H1 (cell line): ENCODE measurements around the gene IER3IP1. TPM values are rescaled to one million over a fixed set of nuclear protein-coding genes. Genes with fewer than 3 reads are reported as not detected.

ENCODE experiments used
- CTBP2 ChIP-seq: IDR thresholded peaks from 2 replicates; pipeline ENCODE4 v1.7.0; 2011; ENCODE audit warnings: borderline replicate concordance, mild to moderate bottlenecking, moderate library complexity, mixed read lengths, low read length; ENCODE audit not compliant: insufficient read depth, insufficient read length
- EZH2 ChIP-seq: fragments of 200-600 bp; sonication (generic); IDR thresholded peaks from 2 replicates; pipeline ENCODE4 v1.7.1; 2012; ENCODE audit warnings: low read depth, mild to moderate bottlenecking, moderate library complexity, low read length, inconsistent platforms; ENCODE audit not compliant: severe bottlenecking
- HDAC6 ChIP-seq: IDR thresholded peaks from one replicate; pipeline ENCODE4 v1.7.1; 2012; ENCODE audit warnings: low read depth, mild to moderate bottlenecking, inconsistent platforms, low read length, moderate library complexity
- polyA plus RNA-seq, 7 experiments: library from polyadenylated mRNA; depleted of rRNA in 3 of 7; stranded (reverse) in 5 of 7; unstranded in 2 of 7; fragments of >200 nt in 5 of 7; fragments of 200-250 nt in 2 of 7; gene quantifications; 1 replicate in 5 of 7; 2 replicates in 1 of 7; 4 replicates in 1 of 7; pipeline versions ENCODE4 v1.2.1 to v1.2.3, GENCODE V29; 2011 to 2013; ENCODE audit warnings: missing spikeins in 2 of 7, mixed read lengths in 2 of 7
- total RNA-seq: library from RNA; stranded (reverse); fragmentation: NEBNext Ultra II Directional; extraction: Animal tissue kit (Norgen Biotek cat#: 25700); gene quantifications from 2 replicates; pipeline ENCODE4 v1.2.1, GENCODE V29; 2021

Gene IER3IP1
- total and polyA plus RNA-seq, 2 of the 8 experiments (the other 6 are each of a cell fraction or from before 2014, with no cell fraction given): 6.0 to 8.5 TPM

DNA sequence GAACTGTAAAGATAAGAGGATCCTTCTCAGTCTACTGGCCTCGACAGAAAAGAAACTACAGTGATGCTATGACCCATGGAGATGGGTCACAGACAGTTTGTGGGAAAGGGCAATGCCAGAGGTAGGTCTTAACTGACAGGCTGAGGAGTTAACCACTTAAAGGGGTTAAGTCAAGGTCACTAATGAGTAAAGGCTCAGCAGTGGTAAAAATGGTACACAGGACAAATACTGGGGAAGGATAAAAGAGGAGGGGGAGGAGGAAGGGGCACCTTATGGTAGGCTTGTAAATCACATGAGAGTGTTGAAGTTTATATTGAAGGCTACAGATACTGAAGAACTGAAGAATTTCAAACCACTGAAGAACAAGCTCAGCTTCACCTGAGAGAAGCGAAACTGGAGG, 9.9 kb downstream of the IER3IP1 start (continued):
- TF ChIP-seq HDAC6 (no peak), CTBP2 (no peak), EZH2 (no peak)
